ENCODE data around the gene PRTG. TPM values are rescaled to one million over a fixed set of nuclear protein-coding genes. Genes with fewer than 3 reads are reported as not detected.

PRTG gene
- total and polyA plus RNA-seq, 10 of the 15 experiments (the other 5 are each of a cell fraction or from before 2014, with no cell fraction given) = under 0.01 to 0.25 TPM; not detected in 8

- TF ChIP-seq SP1 (IDR thresholded peaks at IDR 0.05; ENCODE audit: low read depth, low read length) (no peak), PKNOX1 (IDR thresholded peaks at IDR 0.05) (no peak)
Measured at GRCh38 chr15:55633731-55634130, 109.2 kb downstream of the PRTG start (continued).

GRCh38 chr15:55632434-55632833, 110.5 kb downstream of the PRTG start:
- in situ Hi-C loops (cut with MboI) = no loop called here

More at GRCh38 chr15:55632434-55632833, 110.5 kb downstream of the PRTG start:
- CTCF ChIA-PET = no interaction called here
- intact Hi-C loops (cut with micrococcal nuclease; ENCODE audit: unreplicated experiment) = loop anchor here (10.0 kb wide), 1 partner anchor 198 kb away; no protein-coding TSS in a partner anchor
- SMC1A ChIA-PET (ENCODE audit: uncharacterized antibody, unreplicated experiment) = no interaction called here
- no peak for DNase-seq (ENCODE audit: low read depth, low spot score)
- Histone ChIP-seq H3K27me3 (replicated peaks in 1 of 2; ENCODE audit: control insufficient read depth in 2 of 2, insufficient read depth in 2 of 2, low read length in 1 of 2) (no peaks in the 10 kb centered on the region), H3K4me2 (ENCODE audit: control insufficient read depth, insufficient read depth) (no peak overlapping the region), H3K4me3 (no peak overlapping the region), H3K27ac (ENCODE audit: control insufficient read depth, insufficient read depth) (no peak overlapping the region), H3K79me2 (ENCODE audit: control insufficient read depth, insufficient read depth, low read length) (no peaks in the 10 kb centered on the region), H3K36me3 (ENCODE audit: control insufficient read depth in 2 of 2, insufficient read depth in 2 of 2, low read length in 1 of 2) (no peaks in the 10 kb centered on the region), H3K9me3 (replicated peaks; ENCODE audit: control insufficient read depth, insufficient read depth, low read length) (no peaks in the 10 kb centered on the region), H4K20me1 (ENCODE audit: control insufficient read depth, insufficient read depth) (no peaks in the 10 kb centered on the region), H3K9ac (ENCODE audit: control insufficient read depth, insufficient read depth, low read length) (no peak overlapping the region), H3K4me1 (ENCODE audit: control insufficient read depth, insufficient read depth, low read length) (no peaks in the 10 kb centered on the region), H2AFZ (ENCODE audit: control insufficient read depth, low read depth, low read length) (no peak overlapping the region)
- no TSS peak for BruUV-seq (replicated peaks)
- 41% methylated on average over 2 of the region's 2 CpGs for WGBS (ENCODE audit: insufficient coverage, insufficient replicate concordance, low lambda C conversion rate, missing lambda C conversion rate)
- POLR2A ChIA-PET = no interaction called here
- RAD21 ChIA-PET (ENCODE audit: unreplicated experiment) = no interaction called here
- no peak for ATAC-seq
- TF ChIP-seq ZNF592 (IDR thresholded peaks at IDR 0.05) (no peak), STAT1 (conservative IDR thresholded peaks at IDR 0.05) (no peak), TCF7 (IDR thresholded peaks at IDR 0.05; ENCODE audit: borderline replicate concordance) (no peak), SPI1 (IDR thresholded peaks at IDR 0.05; ENCODE audit: borderline replicate concordance, insufficient read depth, low read depth, low read length) (no peak)
- no peak for FAIRE-seq
